SK-N-SH treated with all-trans-retinoic acid at 6 μM for 48 hours (cell line): ENCODE measurements around the gene CLEC2B.

Experiments
- ATAC-seq: fragments of 200-7000 bp; cut with Tn5 transposase; 3 replicates; pipeline ENCODE4 v1.9.1; 2020; ENCODE audit warnings: mild to moderate bottlenecking, moderate library complexity
- ARNTL ChIP-seq: fragments of 450-650 bp; formaldehyde crosslinking; IDR thresholded peaks from 2 replicates; pipeline ENCODE4 v1.5.0; 2020; ENCODE audit warnings: low read depth, mild to moderate bottlenecking, moderate library complexity, borderline replicate concordance
- BACH2 ChIP-seq: fragments of 250-450 bp; sonication (Bioruptor Pico); IDR thresholded peaks from 2 replicates; pipeline ENCODE4 v1.9.0; 2021; ENCODE audit warnings: mild to moderate bottlenecking, borderline replicate concordance
- CREB5 ChIP-seq: fragments of 250-450 bp; sonication (Bioruptor Pico); IDR thresholded peaks from 2 replicates; pipeline ENCODE4 v1.5.1; 2020; ENCODE audit warnings: low read depth, mild to moderate bottlenecking, moderate library complexity
- CSDC2 ChIP-seq: fragments of 250-450 bp; sonication (Bioruptor Pico); IDR thresholded peaks from 2 replicates; pipeline ENCODE4 v1.5.0; 2020; ENCODE audit warnings: mild to moderate bottlenecking, moderate library complexity
- CSRNP3 ChIP-seq: fragments of 250-450 bp; sonication (Bioruptor Pico); IDR thresholded peaks from 2 replicates; pipeline ENCODE4 v1.5.1; 2021; ENCODE audit warnings: mild to moderate bottlenecking, moderate library complexity
- ESRRG ChIP-seq: fragments of 250-450 bp; sonication (Bioruptor Pico); IDR thresholded peaks from 2 replicates; pipeline ENCODE4 v1.6.1; 2021; ENCODE audit warnings: mild to moderate bottlenecking
- GLIS3 ChIP-seq: fragments of 250-450 bp; sonication (Bioruptor Pico); IDR thresholded peaks from 2 replicates; pipeline ENCODE4 v1.5.0; 2020; ENCODE audit warnings: mild to moderate bottlenecking, moderate library complexity
- ISL1 ChIP-seq: fragments of 250-450 bp; sonication (Bioruptor Pico); IDR thresholded peaks from 2 replicates; pipeline ENCODE4 v2.1.2; 2022; ENCODE audit warnings: mild to moderate bottlenecking, moderate library complexity
- PATZ1 ChIP-seq: fragments of 250-450 bp; sonication (Bioruptor Pico); IDR thresholded peaks from 2 replicates; pipeline ENCODE4 v1.8.0; 2020; ENCODE audit warnings: mild to moderate bottlenecking, moderate library complexity, borderline replicate concordance
- POU6F1 ChIP-seq: fragments of 250-450 bp; sonication (Bioruptor Pico); IDR thresholded peaks from 2 replicates; pipeline ENCODE4 v1.8.0; 2021; ENCODE audit warnings: low read depth, mild to moderate bottlenecking, moderate library complexity, borderline replicate concordance
- PPARA ChIP-seq: fragments of 250-450 bp; sonication (Bioruptor Pico); IDR thresholded peaks from 2 replicates; pipeline ENCODE4 v1.5.0; 2020; ENCODE audit warnings: mild to moderate bottlenecking, borderline replicate concordance
- RARB ChIP-seq: fragments of 250-450 bp; sonication (Bioruptor Pico); IDR thresholded peaks from 2 replicates; pipeline ENCODE4 v1.8.0; 2021; ENCODE audit warnings: mild to moderate bottlenecking, moderate library complexity
- SNAI2 ChIP-seq: fragments of 250-450 bp; sonication (Bioruptor Pico); IDR thresholded peaks from 2 replicates; pipeline ENCODE4 v1.5.0; 2020; ENCODE audit warnings: mild to moderate bottlenecking, moderate library complexity
- TOX ChIP-seq: fragments of 250-450 bp; sonication (Bioruptor Pico); IDR thresholded peaks from 2 replicates; pipeline ENCODE4 v1.8.0; 2021; ENCODE audit warnings: mild to moderate bottlenecking, moderate library complexity, borderline replicate concordance
- TSHZ2 ChIP-seq: fragments of 250-450 bp; sonication (Bioruptor Pico); IDR thresholded peaks from 2 replicates; pipeline ENCODE4 v1.5.0; 2020; ENCODE audit warnings: mild to moderate bottlenecking, moderate library complexity
- ZC3H10 ChIP-seq: fragments of 250-450 bp; sonication (Bioruptor Pico); IDR thresholded peaks from 2 replicates; pipeline ENCODE4 v1.5.1; 2021; ENCODE audit warnings: mild to moderate bottlenecking, moderate library complexity
- ZFP3 ChIP-seq: fragments of 250-450 bp; sonication (Bioruptor Pico); IDR thresholded peaks from 2 replicates; pipeline ENCODE4 v1.5.0; 2020; ENCODE audit warnings: mild to moderate bottlenecking, moderate library complexity
- ZFP30 ChIP-seq: fragments of 450-650 bp; formaldehyde crosslinking; IDR thresholded peaks from 2 replicates; pipeline ENCODE4 v1.5.0; 2022; ENCODE audit warnings: mild to moderate bottlenecking, moderate library complexity
- ZNF565 ChIP-seq: fragments of 450-650 bp; formaldehyde crosslinking; conservative IDR thresholded peaks from 2 replicates; pipeline ENCODE4 v1.5.0; 2020; ENCODE audit warnings: low read depth, mild to moderate bottlenecking, moderate library complexity
- ZNF70 ChIP-seq: fragments of 450-650 bp; formaldehyde crosslinking; IDR thresholded peaks from 2 replicates; pipeline ENCODE4 v1.5.0; 2020; ENCODE audit warnings: mild to moderate bottlenecking, moderate library complexity
- ZNF8 ChIP-seq: fragments of 450-650 bp; formaldehyde crosslinking; IDR thresholded peaks from 2 replicates; pipeline ENCODE4 v1.5.0; 2020; ENCODE audit warnings: mild to moderate bottlenecking, moderate library complexity

The CLEC2B gene

GRCh38 chr12:9907769-9908168 is 38.6 kb upstream of the CLEC2B start:
- no peak for ATAC-seq
- no peak for TF ChIP-seq ZNF565 (CRISPR knock-in tag)
- TF ChIP-seq PATZ1 (CRISPR knock-in tag), result no peak
- no peak for TF ChIP-seq ZC3H10 (CRISPR knock-in tag)
- TF ChIP-seq TOX (CRISPR knock-in tag), result no peak
- TF ChIP-seq CREB5 (CRISPR knock-in tag), result no peak
- no peak for TF ChIP-seq GLIS3 (CRISPR knock-in tag)
- TF ChIP-seq TSHZ2 (CRISPR knock-in tag), result no peak
- no peak for TF ChIP-seq ZNF8 (CRISPR knock-in tag)
- TF ChIP-seq ARNTL (CRISPR knock-in tag), result no peak
- TF ChIP-seq SNAI2 (CRISPR knock-in tag), result no peak
- no peak for TF ChIP-seq RARB (CRISPR knock-in tag)
- TF ChIP-seq POU6F1 (CRISPR knock-in tag), result no peak
- no peak for TF ChIP-seq ESRRG (CRISPR knock-in tag)
- TF ChIP-seq ISL1 (CRISPR knock-in tag), result no peak

GRCh38 chr12:9906873-9907272 is 37.7 kb upstream of the CLEC2B start:
- no peak for ATAC-seq
- TF ChIP-seq CSDC2 (CRISPR knock-in tag) (no peak), ZC3H10 (CRISPR knock-in tag) (no peak), BACH2 (CRISPR knock-in tag) (no peak), GLIS3 (CRISPR knock-in tag) (no peak), ZFP30 (CRISPR knock-in tag) (no peak)

GRCh38 chr12:9902539-9903228 is 33.5 kb upstream of the CLEC2B start:
- no peak for ATAC-seq
- TF ChIP-seq POU6F1 (CRISPR knock-in tag), result no peak
- TF ChIP-seq ARNTL (CRISPR knock-in tag), result no peak
- TF ChIP-seq ZFP3 (CRISPR knock-in tag), result no peak
- no peak for TF ChIP-seq ZNF565 (CRISPR knock-in tag)
- TF ChIP-seq CSRNP3 (CRISPR knock-in tag), result no peak
- no peak for TF ChIP-seq CREB5 (CRISPR knock-in tag)
- TF ChIP-seq ZFP30 (CRISPR knock-in tag), result no peak
- no peak for TF ChIP-seq ZNF70 (CRISPR knock-in tag)
- no peak for TF ChIP-seq BACH2 (CRISPR knock-in tag)
- TF ChIP-seq TSHZ2 (CRISPR knock-in tag), result no peak
- no peak for TF ChIP-seq ESRRG (CRISPR knock-in tag)
- no peak for TF ChIP-seq ZC3H10 (CRISPR knock-in tag)
- no peak for TF ChIP-seq PPARA (CRISPR knock-in tag)
